ENCODE data around the gene MANBA. TPM values are rescaled to one million over a fixed set of nuclear protein-coding genes. Genes with fewer than 3 reads are reported as not detected.

Gene MANBA
- total RNA-seq, 1 experiment from 2014 or later, result 4.0 TPM

DNA sequence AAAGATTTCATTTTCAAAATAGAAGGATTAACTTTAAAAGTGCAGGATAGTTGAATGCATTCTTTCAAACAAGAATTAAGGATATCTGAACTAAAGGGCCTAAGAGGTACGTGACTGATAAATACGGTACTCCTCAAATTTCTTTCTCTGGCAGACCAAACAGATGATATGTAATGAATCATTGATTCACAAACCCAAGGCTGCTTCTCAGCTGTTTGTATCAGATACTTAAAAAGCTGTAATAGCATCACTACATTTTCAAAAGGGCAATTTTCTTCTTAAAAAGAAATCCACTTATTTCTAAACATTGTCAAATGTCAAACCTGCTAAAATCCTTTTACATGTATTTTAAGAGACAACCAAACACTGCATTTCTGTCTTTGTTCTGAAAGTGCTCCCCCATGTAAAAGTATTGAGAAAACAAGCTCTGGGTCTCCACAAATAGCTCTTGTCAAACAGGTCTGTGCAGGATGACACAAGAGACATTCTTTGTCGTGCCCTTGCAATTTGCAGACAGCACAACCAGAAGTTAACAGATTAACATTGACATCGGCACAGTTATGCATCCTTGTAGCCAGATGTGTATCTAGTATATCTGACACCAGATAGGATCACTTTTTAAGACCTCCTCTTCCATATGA lies 82.0 kb downstream of the MANBA start:
- Histone ChIP-seq H3K4me1 (ENCODE audit: insufficient read depth, low read length, poor library complexity, severe bottlenecking) (no peaks in the 10 kb centered on the region), H3K27me3 (replicated peaks; ENCODE audit: insufficient read depth, low read depth, low read length, poor library complexity) (no peaks in the 10 kb centered on the region), H3K9me3 (ENCODE audit: low read depth, low read length, poor library complexity, severe bottlenecking) (no peaks in the 10 kb centered on the region), H3K27ac (ENCODE audit: low read depth, low read length, poor library complexity, severe bottlenecking) (no peak overlapping the region), H3K36me3 (ENCODE audit: insufficient read depth, low read length, poor library complexity, severe bottlenecking) (no peaks in the 10 kb centered on the region), H3K4me3 (ENCODE audit: low read depth, low read length, poor library complexity, severe bottlenecking) (no peak overlapping the region)
- CTCF ChIA-PET, result no interaction called here
- intact Hi-C loops (cut with micrococcal nuclease; ENCODE audit: unreplicated experiment), result no loop called here
- no peak for DNase-seq (ENCODE audit: low spot score)
- TF ChIP-seq EZH2 (IDR thresholded peaks at IDR 0.05; ENCODE audit: borderline replicate concordance, low read depth, low read length, poor library complexity, severe bottlenecking) (no peak), CTCF (conservative IDR thresholded peaks at IDR 0.05; ENCODE audit: low read depth, low read length) (no peak)
- BruUV-seq (replicated peaks), result no TSS peak
- POLR2A ChIA-PET (ENCODE audit: low non-redundant PET), result no interaction called here

DNA sequence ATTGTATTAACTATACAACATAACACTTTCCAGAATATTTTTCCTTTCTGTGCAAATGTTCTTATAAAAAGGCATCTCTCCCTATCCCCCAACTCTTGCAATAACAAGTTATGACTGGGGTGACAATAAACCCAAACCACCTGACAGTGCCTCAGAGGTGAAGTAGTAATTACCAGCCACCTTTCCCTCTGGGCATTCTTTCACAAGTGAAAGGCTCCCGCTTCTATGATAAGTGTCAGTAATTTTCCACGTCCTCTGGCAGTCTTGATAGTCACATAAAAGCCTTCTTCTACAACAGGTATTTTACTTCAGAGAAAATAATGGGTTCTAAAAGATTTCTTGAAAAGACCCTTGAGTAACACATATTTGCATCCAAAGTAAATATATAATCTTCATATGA lies 82.7 kb downstream of the MANBA start:
- H3K36me3 ChIP-seq (ENCODE audit: insufficient read depth, low read length, poor library complexity, severe bottlenecking), result no peaks in the 10 kb centered on the region
- no peaks in the 10 kb centered on the region for H3K27me3 ChIP-seq (replicated peaks; ENCODE audit: insufficient read depth, low read depth, low read length, poor library complexity)
- TF ChIP-seq EZH2 (IDR thresholded peaks at IDR 0.05; ENCODE audit: borderline replicate concordance, low read depth, low read length, poor library complexity, severe bottlenecking) (no peak), CTCF (conservative IDR thresholded peaks at IDR 0.05; ENCODE audit: low read depth, low read length) (no peak)
- DNase-seq (ENCODE audit: low spot score), result no peak
- ChIA-PET POLR2A (ENCODE audit: low non-redundant PET) (no interaction called here), CTCF (no interaction called here)
- H3K9me3 ChIP-seq (ENCODE audit: low read depth, low read length, poor library complexity, severe bottlenecking), result no peaks in the 10 kb centered on the region
- intact Hi-C loops (cut with micrococcal nuclease; ENCODE audit: unreplicated experiment), result no loop called here
- H3K4me3 ChIP-seq (ENCODE audit: low read depth, low read length, poor library complexity, severe bottlenecking), result no peak overlapping the region
- BruUV-seq (replicated peaks), result no TSS peak
- H3K27ac ChIP-seq (ENCODE audit: low read depth, low read length, poor library complexity, severe bottlenecking), result no peak overlapping the region
- no peaks in the 10 kb centered on the region for H3K4me1 ChIP-seq (ENCODE audit: insufficient read depth, low read length, poor library complexity, severe bottlenecking)

DNA sequence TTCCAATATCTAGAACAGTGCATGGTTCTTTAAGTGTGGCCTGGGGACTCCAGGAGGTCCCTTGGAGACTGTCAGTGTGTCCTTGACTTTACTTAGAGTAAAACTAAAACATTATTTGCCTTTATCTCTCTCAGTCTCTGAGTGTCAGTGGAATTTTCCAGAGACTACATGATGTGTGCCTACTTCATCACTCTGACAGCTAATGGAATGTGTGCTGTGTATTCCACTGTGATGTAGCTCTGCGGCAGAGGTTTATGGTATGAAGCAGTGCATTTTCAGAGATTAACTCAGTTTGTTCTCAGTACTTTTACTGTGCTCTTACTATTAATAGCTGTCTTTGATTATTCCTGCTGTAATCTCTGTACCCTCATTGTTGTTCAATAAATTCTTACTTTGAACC lies 85.6 kb downstream of the MANBA start:
- ChIA-PET CTCF (no interaction called here), POLR2A (ENCODE audit: low non-redundant PET) (no interaction called here)
- no peak for TF ChIP-seq EZH2 (IDR thresholded peaks at IDR 0.05; ENCODE audit: borderline replicate concordance, low read depth, low read length, poor library complexity, severe bottlenecking)
- TF ChIP-seq CTCF (conservative IDR thresholded peaks at IDR 0.05; ENCODE audit: low read depth, low read length), result no peak
- no peaks in the 10 kb centered on the region for H3K9me3 ChIP-seq (ENCODE audit: low read depth, low read length, poor library complexity, severe bottlenecking)
- no peaks in the 10 kb centered on the region for H3K4me1 ChIP-seq (ENCODE audit: insufficient read depth, low read length, poor library complexity, severe bottlenecking)
- BruUV-seq (replicated peaks), result no TSS peak
- H3K36me3 ChIP-seq (ENCODE audit: insufficient read depth, low read length, poor library complexity, severe bottlenecking), result no peaks in the 10 kb centered on the region
- no peak for DNase-seq (ENCODE audit: low spot score)
- intact Hi-C loops (cut with micrococcal nuclease; ENCODE audit: unreplicated experiment), result no loop called here
- no peak overlapping the region for H3K4me3 ChIP-seq (ENCODE audit: low read depth, low read length, poor library complexity, severe bottlenecking)
- H3K27ac ChIP-seq (ENCODE audit: low read depth, low read length, poor library complexity, severe bottlenecking), result no peak overlapping the region
- H3K27me3 ChIP-seq (replicated peaks; ENCODE audit: insufficient read depth, low read depth, low read length, poor library complexity), result no peaks in the 10 kb centered on the region
